ENCODE results near the gene ALAD. TPM values are rescaled to one million over a fixed set of nuclear protein-coding genes. Genes with fewer than 3 reads are reported as not detected.

Gene ALAD
- 29.9 TPM for total RNA-seq

DNA sequence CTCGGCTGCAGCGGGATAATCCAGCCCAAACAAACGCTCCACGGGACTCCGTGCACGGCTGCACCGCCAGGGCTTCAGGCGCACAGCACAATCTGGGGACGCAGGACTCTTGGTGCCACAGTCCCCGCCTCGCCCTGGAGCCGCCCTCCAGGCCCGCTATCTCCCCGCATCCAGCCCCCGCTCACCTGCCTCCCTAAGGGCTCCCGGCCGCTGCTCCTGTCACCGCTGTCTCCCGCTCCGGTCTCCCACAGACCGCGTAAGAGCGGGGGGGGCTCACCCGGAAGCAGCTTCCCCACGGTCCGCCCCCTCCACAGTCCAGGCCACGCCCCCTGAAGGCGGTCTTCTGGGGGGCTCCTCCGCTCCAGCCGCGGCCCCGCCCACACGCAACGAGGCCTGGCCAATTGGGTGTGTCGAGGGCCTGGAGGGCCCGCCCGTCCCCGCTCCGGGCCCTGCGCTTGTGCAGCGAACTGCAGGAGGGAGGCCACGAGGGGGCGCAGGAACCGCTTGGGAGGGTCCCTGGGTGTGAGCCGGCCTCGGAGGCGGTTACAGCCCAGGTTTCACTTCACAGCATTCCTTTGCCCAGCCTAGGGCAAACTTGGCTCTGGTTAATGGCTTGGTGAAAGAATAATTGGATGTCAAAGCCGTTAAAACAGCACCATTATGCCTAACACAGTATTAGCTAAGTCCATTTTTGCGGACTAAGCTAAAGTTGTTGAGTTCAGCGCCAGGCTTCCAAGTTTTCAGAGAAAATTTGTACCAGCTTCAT lies at the start of gene ALAD:
TSS of gene ALAD (minus strand) at position 258 of the 766 bp plus-strand sequence. CDS start 7,725 bp downstream, outside the sequence.

DNA sequence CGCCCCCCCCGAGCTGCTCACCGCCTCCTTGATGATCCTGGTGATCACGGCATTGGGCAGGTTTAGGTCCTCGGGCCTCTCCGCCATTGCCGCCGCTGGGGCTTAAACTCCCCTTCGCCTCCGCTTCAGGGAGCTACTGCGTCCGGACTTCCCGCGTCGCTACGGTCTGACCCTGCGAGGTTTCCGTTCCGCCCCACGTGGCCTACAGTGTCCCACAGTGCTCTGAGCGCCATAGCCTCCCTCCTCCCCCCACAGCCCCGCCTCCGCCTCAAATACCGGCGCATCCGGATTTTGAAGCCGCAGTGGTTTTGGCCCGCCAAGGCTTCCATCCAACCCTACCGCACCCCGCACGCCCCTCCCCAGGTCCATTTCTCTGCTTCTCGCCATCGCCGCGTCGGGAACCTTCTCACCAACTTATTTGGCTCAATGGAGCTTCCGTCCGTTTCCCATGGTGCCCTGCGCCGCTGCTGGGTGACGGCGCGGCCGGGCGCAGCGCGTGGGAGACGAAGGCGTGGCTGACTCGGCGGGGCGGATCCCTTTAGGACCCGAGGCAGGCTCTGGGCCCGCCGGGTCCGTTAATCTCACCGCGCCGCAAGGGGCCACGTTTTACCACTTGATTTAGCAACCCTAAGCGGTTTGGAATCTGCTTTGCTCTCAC lies 9.3 kb upstream of the ALAD start, which contains the start of the genes C9orf43 and POLE3:
TSS of gene C9orf43 (plus strand) at position 541 of the 658 bp plus-strand sequence. CDS start 2,747 bp downstream, outside the sequence.
TSS of gene POLE3 (minus strand) at position 469 of the 658 bp plus-strand sequence. CDS start at position 87, 382 bp downstream.

DNA sequence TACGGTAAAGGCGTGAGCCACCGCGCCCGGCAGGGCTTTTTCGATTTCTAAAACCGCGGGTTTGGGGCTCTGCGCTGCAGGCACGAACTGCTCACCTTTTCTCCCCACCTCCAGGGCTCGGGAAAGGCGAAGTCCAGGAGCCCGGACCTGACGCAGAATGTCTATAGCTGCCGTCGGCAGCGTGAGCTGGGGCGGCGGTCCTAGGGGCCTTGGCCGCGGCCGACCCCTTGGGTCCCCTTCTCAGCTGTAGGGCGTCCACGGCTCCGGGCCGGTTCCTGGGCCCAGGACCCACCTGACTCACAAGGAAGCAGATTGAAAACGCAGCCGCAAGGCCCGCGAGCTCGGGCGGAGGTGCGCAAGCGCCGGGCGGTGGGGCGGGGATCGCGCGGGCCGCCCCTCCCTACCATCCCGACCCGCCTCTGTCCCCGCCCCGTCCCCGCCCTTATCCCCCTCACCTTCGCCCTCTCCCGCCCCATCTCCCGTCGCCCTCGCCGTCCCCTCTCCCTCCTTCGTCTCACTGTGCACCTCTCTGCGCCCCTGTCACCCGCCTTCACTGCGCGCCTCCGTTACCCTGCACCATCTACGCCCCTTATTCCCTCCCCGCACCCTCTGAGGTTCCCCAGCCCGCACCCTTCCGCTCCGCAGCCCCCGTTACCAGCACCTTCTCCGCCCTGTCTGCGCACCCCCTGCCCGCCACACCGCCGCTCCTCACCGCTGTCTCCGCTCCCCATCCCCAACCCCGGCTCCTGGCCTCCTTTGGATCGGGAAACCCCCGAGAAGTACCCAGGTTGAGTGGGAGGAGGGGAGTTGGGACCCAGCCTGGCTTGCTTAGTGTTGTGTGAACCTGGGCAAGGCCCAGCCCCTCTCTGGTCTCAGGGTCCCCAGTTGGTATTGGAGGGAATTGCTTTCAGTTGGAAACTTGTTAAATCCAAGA lies 24.2 kb downstream of the ALAD start, which contains the start of gene HDHD3:
TSS of gene HDHD3 (minus strand) at position 353 of the 934 bp plus-strand sequence. CDS start 2,632 bp downstream, outside the sequence.

DNA sequence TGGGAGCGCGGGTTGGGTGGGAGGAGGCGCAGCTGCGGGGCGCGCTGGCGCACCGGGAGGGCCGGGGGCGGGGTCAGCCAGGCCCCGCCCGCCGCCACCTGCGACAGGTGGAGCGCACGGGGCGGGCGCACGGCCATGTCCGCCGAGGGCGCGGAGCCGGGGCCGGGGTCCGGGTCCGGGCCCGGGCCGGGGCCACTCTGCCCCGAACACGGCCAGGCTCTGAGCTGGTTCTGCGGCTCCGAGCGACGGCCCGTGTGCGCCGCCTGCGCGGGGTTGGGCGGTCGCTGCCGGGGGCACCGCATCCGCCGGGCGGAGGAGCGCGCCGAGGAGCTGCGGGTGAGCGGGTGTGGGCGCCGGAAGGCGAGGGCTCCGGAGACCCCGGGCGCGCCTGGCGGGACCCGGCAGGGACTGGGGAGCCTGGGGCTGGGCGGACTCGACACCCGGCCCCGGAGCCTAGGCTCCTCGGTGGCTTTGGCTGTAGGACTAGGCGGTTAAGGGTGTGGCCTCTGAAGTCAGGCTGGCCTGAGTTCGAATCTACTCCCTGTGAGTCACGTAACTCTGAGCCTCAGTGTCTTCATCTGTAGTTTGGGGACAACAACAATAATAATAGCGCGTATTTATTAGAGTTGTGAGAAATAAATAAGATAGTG lies 51.5 kb downstream of the ALAD start, which contains the start of gene BSPRY:
TSS of gene BSPRY (plus strand) at position 97 of the 650 bp plus-strand sequence. CDS start at position 136, 39 bp downstream.

DNA sequence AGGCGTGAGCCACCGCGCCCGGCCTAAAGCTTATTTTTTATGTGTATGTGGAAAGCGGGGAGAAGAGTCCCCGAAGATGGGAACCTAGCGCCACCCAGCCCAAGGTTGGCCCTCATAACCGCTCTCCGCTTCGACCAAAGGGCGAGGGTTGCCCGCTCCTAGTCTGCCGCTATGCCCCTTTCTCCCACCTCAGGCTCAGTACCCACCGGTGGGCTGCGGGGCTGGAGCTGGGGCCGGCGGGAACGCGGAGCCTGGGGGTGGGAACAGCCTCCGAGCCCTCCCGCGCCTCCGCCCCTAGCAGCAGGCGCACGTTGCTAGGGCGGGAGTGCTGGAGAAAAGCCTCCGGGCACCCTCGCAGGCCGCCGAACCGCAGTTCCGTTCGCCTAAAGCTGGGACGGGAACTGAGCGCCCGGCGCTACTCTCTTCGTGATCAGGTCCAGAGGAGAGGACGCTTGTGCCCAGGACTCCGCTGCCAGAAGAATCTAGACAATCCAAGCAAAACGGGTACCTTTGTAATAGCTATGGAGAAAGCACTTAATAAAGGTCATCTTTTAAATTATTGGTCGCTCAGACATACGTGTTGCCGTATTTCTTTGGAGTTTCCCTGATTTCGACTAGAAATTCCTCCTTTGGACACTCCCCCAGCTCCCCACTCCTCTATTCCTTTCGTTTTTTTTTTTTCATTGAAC lies 60.9 kb downstream of the ALAD start, which contains the start of gene WDR31:
TSS of gene WDR31 (minus strand) at position 265 of the 689 bp plus-strand sequence. CDS start 8,253 bp downstream, outside the sequence.

Other genes starting within 250 kb of the ALAD start
- 30.4 TPM for gene FKBP15, start 180.0 kb downstream of the ALAD start, total RNA-seq
- 15.5 TPM for gene SLC31A1, start 179.7 kb downstream of the ALAD start, total RNA-seq
- gene CDC26, start 125.7 kb downstream of the ALAD start, total RNA-seq: 16.5 TPM
- gene PRPF4, start 125.6 kb downstream of the ALAD start, total RNA-seq: 30.6 TPM
- 0.66 TPM for gene RNF183, start 97.9 kb downstream of the ALAD start, total RNA-seq
- gene WDR31, start 61.0 kb downstream of the ALAD start, total RNA-seq: 17.2 TPM
- gene BSPRY, start 51.7 kb downstream of the ALAD start, total RNA-seq: 7.5 TPM
- 27.8 TPM for gene HDHD3, start 24.3 kb downstream of the ALAD start, total RNA-seq
- gene POLE3, start 9.4 kb upstream of the ALAD start, total RNA-seq: 41.8 TPM
- gene C9orf43, start 9.5 kb upstream of the ALAD start, total RNA-seq: 0.60 TPM
- gene RGS3, start 62.4 kb upstream of the ALAD start, total RNA-seq: 40.4 TPM